NCI-H510A (cell line): ENCODE measurements around the gene MAMLD1.

ENCODE experiments used
- DNase-seq: peaks from one replicate; lab custom pipeline; 2025; lab: John Stamatoyannopoulos, UW

The MAMLD1 gene

GRCh38 chrX:150405576-150405975 is 42.5 kb downstream of the MAMLD1 start:
- no peak for DNase-seq

GRCh38 chrX:150406596-150406995 is 43.5 kb downstream of the MAMLD1 start:
- DNase-seq: no peak

- DNase-seq: no peak
Measured at GRCh38 chrX:150408007-150408406, 44.9 kb downstream of the MAMLD1 start.

GRCh38 chrX:150408561-150408960 is 45.4 kb downstream of the MAMLD1 start:
- DNase-seq: no peak

GRCh38 chrX:150409486-150409885 is 46.4 kb downstream of the MAMLD1 start:
- no peak for DNase-seq

GRCh38 chrX:150409964-150410363 is 46.8 kb downstream of the MAMLD1 start:
- no peak for DNase-seq

- no peak for DNase-seq
Measured at GRCh38 chrX:150410513-150410912, 47.4 kb downstream of the MAMLD1 start.

- DNase-seq: no peak
Measured at GRCh38 chrX:150411656-150412055, 48.5 kb downstream of the MAMLD1 start.

- DNase-seq: no peak
Measured at GRCh38 chrX:150414228-150414627, 51.1 kb downstream of the MAMLD1 start.

- DNase-seq: no peak
Measured at GRCh38 chrX:150416469-150416868, 53.4 kb downstream of the MAMLD1 start.

- DNase-seq: no peak
Measured at GRCh38 chrX:150421816-150422215, 58.7 kb downstream of the MAMLD1 start.

- DNase-seq: no peak
Measured at GRCh38 chrX:150429594-150429993, 66.5 kb downstream of the MAMLD1 start.

- no peak for DNase-seq
Measured at GRCh38 chrX:150436195-150436594, 73.1 kb downstream of the MAMLD1 start.

GRCh38 chrX:150438165-150438564 is 75.0 kb downstream of the MAMLD1 start:
- DNase-seq: no peak

GRCh38 chrX:150446151-150446550 is 83.0 kb downstream of the MAMLD1 start:
- DNase-seq: no peak

- DNase-seq: no peak
Measured at GRCh38 chrX:150446995-150447394, 83.9 kb downstream of the MAMLD1 start.

- DNase-seq: no peak
Measured at GRCh38 chrX:150449313-150449712, 86.2 kb downstream of the MAMLD1 start.

GRCh38 chrX:150450519-150451177 is 87.5 kb downstream of the MAMLD1 start:
- DNase-seq: no peak

- DNase-seq: no peak
Measured at GRCh38 chrX:150451953-150452352, 88.8 kb downstream of the MAMLD1 start.

- no peak for DNase-seq
Measured at GRCh38 chrX:150454083-150454482, 91.0 kb downstream of the MAMLD1 start.

- DNase-seq: no peak
Measured at GRCh38 chrX:150454508-150455214, 91.5 kb downstream of the MAMLD1 start.

- DNase-seq: no peak
Measured at GRCh38 chrX:150455215-150455608, 92.1 kb downstream of the MAMLD1 start.

GRCh38 chrX:150456466-150456865 is 93.3 kb downstream of the MAMLD1 start:
- no peak for DNase-seq

GRCh38 chrX:150456941-150457340 is 93.8 kb downstream of the MAMLD1 start:
- no peak for DNase-seq
